Loucy (cell line): ENCODE data around the gene TMEM131.

Source experiments
- EZH2phosphoT487 ChIP-seq: fragments of 200-600 bp; IDR thresholded peaks from 2 replicates; pipeline ENCODE4 v1.6.1; 2018; ENCODE audit warnings: antibody characterized with exemption, mild to moderate bottlenecking, moderate library complexity, borderline replicate concordance
- TF ChIP-seq, protein P1 (sequence below): fragments of 200-600 bp; sonication (generic); conservative IDR thresholded peaks from 2 replicates; pipeline ENCODE4 v1.5.1; 2014; ENCODE audit warnings: mild to moderate bottlenecking, antibody characterized with exemption, low read length

DNA sequence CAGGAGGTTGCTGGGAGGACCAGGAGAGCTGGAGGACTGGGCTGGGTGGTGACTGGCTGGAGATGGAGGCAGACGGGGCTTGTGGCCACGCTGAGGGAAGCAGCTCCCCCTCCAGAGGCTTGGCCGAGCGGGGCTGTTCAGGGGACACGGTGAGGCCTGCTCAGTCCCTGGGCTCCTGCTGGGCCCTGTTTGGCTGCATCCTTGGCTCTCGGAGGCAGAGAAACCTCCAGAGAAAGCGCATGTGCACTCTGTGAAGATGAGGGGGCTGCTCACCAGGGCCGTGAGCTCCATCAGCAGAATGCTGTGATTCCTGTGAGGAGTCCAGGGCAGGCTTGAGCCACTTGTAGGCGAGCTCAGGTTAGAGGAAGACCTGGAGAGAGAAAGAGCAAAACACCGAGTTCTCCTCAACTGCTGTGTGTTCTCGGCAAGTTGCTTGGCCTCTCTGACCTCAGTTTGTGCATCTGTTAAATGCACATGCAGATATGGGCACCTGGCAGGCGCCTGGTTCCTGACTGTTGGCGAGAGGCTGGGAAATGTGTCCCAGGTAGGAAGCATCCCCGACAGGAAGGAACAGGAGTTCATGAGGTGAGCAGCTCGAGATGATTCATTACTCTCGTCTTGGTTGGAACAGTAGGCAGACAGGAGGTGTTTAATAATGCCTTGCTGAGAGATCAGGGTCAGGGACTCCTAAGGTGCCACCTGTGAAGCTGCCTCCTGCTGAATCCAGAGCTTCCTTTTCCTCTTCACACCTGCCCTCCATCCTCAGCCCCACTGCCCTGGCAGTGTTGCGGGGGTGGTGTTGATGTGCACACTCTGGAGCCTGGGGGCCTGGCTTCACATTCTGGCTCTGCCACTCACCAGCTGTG, 281.4 kb downstream of the TMEM131 start:
- TF ChIP-seq, protein P1, sequence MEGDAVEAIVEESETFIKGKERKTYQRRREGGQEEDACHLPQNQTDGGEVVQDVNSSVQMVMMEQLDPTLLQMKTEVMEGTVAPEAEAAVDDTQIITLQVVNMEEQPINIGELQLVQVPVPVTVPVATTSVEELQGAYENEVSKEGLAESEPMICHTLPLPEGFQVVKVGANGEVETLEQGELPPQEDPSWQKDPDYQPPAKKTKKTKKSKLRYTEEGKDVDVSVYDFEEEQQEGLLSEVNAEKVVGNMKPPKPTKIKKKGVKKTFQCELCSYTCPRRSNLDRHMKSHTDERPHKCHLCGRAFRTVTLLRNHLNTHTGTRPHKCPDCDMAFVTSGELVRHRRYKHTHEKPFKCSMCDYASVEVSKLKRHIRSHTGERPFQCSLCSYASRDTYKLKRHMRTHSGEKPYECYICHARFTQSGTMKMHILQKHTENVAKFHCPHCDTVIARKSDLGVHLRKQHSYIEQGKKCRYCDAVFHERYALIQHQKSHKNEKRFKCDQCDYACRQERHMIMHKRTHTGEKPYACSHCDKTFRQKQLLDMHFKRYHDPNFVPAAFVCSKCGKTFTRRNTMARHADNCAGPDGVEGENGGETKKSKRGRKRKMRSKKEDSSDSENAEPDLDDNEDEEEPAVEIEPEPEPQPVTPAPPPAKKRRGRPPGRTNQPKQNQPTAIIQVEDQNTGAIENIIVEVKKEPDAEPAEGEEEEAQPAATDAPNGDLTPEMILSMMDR: no peak
- no peak for TF ChIP-seq EZH2phosphoT487
